ENCODE data around the gene NCAM1.

The NCAM1 gene

GRCh38 chr11:113023986-113024385 lies 62.8 kb downstream of the NCAM1 start:
- TF ChIP-seq CTCF (IDR thresholded peaks at IDR 0.05), result no peak
- TF ChIP-seq ZFX (IDR thresholded peaks at IDR 0.05; ENCODE audit: borderline replicate concordance), result no peak
- H3K27ac ChIP-seq, result no peak overlapping the region

- TF ChIP-seq CTCF (IDR thresholded peaks at IDR 0.05), result no peak
- no peak for TF ChIP-seq ZFX (IDR thresholded peaks at IDR 0.05; ENCODE audit: borderline replicate concordance)
- no peak overlapping the region for H3K27ac ChIP-seq
Observed at GRCh38 chr11:113026778-113027177, 65.6 kb downstream of the NCAM1 start.

GRCh38 chr11:113034576-113034975 lies 73.4 kb downstream of the NCAM1 start:
- no peak for TF ChIP-seq ZFX (IDR thresholded peaks at IDR 0.05; ENCODE audit: borderline replicate concordance)
- no peak overlapping the region for H3K27ac ChIP-seq

- no peak overlapping the region for H3K27ac ChIP-seq
- TF ChIP-seq ZFX (IDR thresholded peaks at IDR 0.05; ENCODE audit: borderline replicate concordance) (no peak), CTCF (IDR thresholded peaks at IDR 0.05) (no peak)
Observed at GRCh38 chr11:113035708-113036107, 74.5 kb downstream of the NCAM1 start.

- TF ChIP-seq CTCF (IDR thresholded peaks at IDR 0.05) (no peak), ZFX (IDR thresholded peaks at IDR 0.05; ENCODE audit: borderline replicate concordance) (no peak)
Observed at GRCh38 chr11:113043698-113044097, 82.5 kb downstream of the NCAM1 start.

GRCh38 chr11:113045146-113045545 lies 83.9 kb downstream of the NCAM1 start:
- H3K27ac ChIP-seq, result no peak overlapping the region
- TF ChIP-seq CTCF (IDR thresholded peaks at IDR 0.05), result no peak
- no peak for TF ChIP-seq ZFX (IDR thresholded peaks at IDR 0.05; ENCODE audit: borderline replicate concordance)

More at GRCh38 chr11:113043698-113044097, 82.5 kb downstream of the NCAM1 start:
- no peak overlapping the region for H3K27ac ChIP-seq

GRCh38 chr11:113046866-113047265 lies 85.6 kb downstream of the NCAM1 start:
- TF ChIP-seq ZFX (IDR thresholded peaks at IDR 0.05; ENCODE audit: borderline replicate concordance), result no peak
- TF ChIP-seq CTCF (IDR thresholded peaks at IDR 0.05), result no peak
- H3K27ac ChIP-seq, result no peak overlapping the region

Measured in 22Rv1 (cell line).